PC-9 (cell line): Measurements from ENCODE around the gene RGS7. TPM values are rescaled to one million over a fixed set of nuclear protein-coding genes. Genes with fewer than 3 reads are reported as not detected.
"Not testable (repeated sequence)": the region's sequence is repeated elsewhere in the genome, so short reads cannot be mapped to it uniquely, and the experiment has no call there.

ENCODE experiments used
- BruUV-seq: library from RNA; stranded (reverse); fragments of 400-500 nt; replicated peaks from 2 replicates; lab custom pipeline; 2021; lab: Mats Ljungman, UMichigan
- CTCF ChIA-PET: fragments of 300-600 bp; sonication (Branson Sonifier 250); formaldehyde crosslinking; loops from one replicate; lab custom pipeline; 2022; ENCODE audit warnings: antibody characterized with exemption; lab: Charles Lee
- POLR2A ChIA-PET: fragments of 300-600 bp; sonication (Branson Sonifier 250); formaldehyde crosslinking; loops from one replicate; lab custom pipeline; 2022; ENCODE audit warnings: antibody characterized with exemption; ENCODE audit not compliant: unreplicated experiment; lab: Charles Lee
- DNase-seq, 2 experiments: peaks; one replicate each; pipeline versions ENCODE4 v3.0.0 to v3.0.0-alpha.2; 2015 to 2022; ENCODE audit warnings: mixed read lengths in 1 of 2
- H2AFZ ChIP-seq: fragments of 200-600 bp; sonication (generic); 2 replicates; pipeline ENCODE4 v1.8.1; 2017; ENCODE audit warnings: antibody characterized with exemption
- H3F3A ChIP-seq: fragments of 200-600 bp; sonication (generic); 2 replicates; pipeline ENCODE4 v1.8.1; 2017; ENCODE audit warnings: antibody characterized with exemption, mild to moderate bottlenecking, low read depth; ENCODE audit not compliant: insufficient read depth
- H3K27ac ChIP-seq: fragments of 200-600 bp; sonication (generic); 2 replicates; pipeline ENCODE4 v1.6.1; 2016; ENCODE audit warnings: mixed run types
- H3K27me3 ChIP-seq: fragments of 200-600 bp; sonication (generic); 2 replicates; pipeline ENCODE4 v1.6.1; 2016; ENCODE audit warnings: low read depth, mixed run types; ENCODE audit not compliant: insufficient read depth
- H3K36me3 ChIP-seq: fragments of 200-600 bp; sonication (generic); 2 replicates; pipeline ENCODE4 v1.6.1; 2016; ENCODE audit warnings: low read depth, mixed run types
- H3K4me1 ChIP-seq: fragments of 200-600 bp; sonication (generic); replicated peaks from 2 replicates; pipeline ENCODE4 v1.6.1; 2016; ENCODE audit warnings: mixed run types; ENCODE audit not compliant: insufficient read depth
- H3K4me2 ChIP-seq: fragments of 200-600 bp; sonication (generic); 2 replicates; pipeline ENCODE4 v1.6.1; 2017; ENCODE audit warnings: mixed run types
- H3K4me3 ChIP-seq: fragments of 200-600 bp; sonication (generic); 2 replicates; pipeline ENCODE4 v1.6.1; 2016; ENCODE audit warnings: mixed run types
- H3K79me2 ChIP-seq: fragments of 200-600 bp; sonication (generic); 2 replicates; pipeline ENCODE4 v1.6.1; 2017; ENCODE audit warnings: low read depth, mixed run types
- H3K9me2 ChIP-seq: fragments of 200-600 bp; sonication (generic); 2 replicates; pipeline ENCODE4 v1.8.1; 2017; ENCODE audit warnings: mild to moderate bottlenecking; ENCODE audit not compliant: insufficient read depth
- H3K9me3 ChIP-seq: fragments of 200-600 bp; sonication (generic); 2 replicates; pipeline ENCODE4 v1.8.1; 2016; ENCODE audit warnings: low read depth; ENCODE audit not compliant: insufficient read depth
- H4K20me1 ChIP-seq: fragments of 200-600 bp; sonication (generic); 2 replicates; pipeline ENCODE4 v1.8.1; 2017; ENCODE audit not compliant: insufficient read depth
- CTCF ChIP-seq: fragments of 200-600 bp; sonication (generic); conservative IDR thresholded peaks from 2 replicates; pipeline ENCODE4 v1.6.1; 2017; ENCODE audit warnings: mixed run types, antibody characterized with exemption, mild to moderate bottlenecking, moderate library complexity
- EZH2 ChIP-seq: fragments of 200-600 bp; sonication (generic); IDR thresholded peaks from 2 replicates; pipeline ENCODE4 v1.8.0; 2017; ENCODE audit warnings: antibody characterized with exemption, low read depth
- intact Hi-C: fragments of 100-400 bp; cut with micrococcal nuclease; formaldehyde crosslinking; loops from one replicate; pipeline ENCODE4 v1.10.0; 2022; ENCODE audit not compliant: unreplicated experiment
- total RNA-seq: library from RNA; stranded (reverse); gene quantifications from 2 replicates; pipeline ENCODE4 v1.2.3, GENCODE V29; 2021

Gene RGS7
- total RNA-seq, 1 experiment from 2014 or later = 5.8 TPM

- Histone ChIP-seq H3K9me3 (no peaks in the 10 kb centered on the region), H3K4me2 (0 out of 2 replicates have a peak overlapping the region, but pooled peaks have one; percentile 22), H3K36me3 (no peaks in the 10 kb centered on the region), H3K9me2 (no peaks in the 10 kb centered on the region), H2AFZ (0 out of 2 replicates have a peak overlapping the region, but pooled peaks have one; percentile 4), H3K4me1 (no peaks in the 10 kb centered on the region), H3K27me3 (peaks cover 8% of the 10 kb centered on the region; the same call in 1 of the 2 replicates), H3F3A (no peaks in the 10 kb centered on the region), H3K79me2 (no peaks in the 10 kb centered on the region), H3K27ac (no peak overlapping the region), H4K20me1 (no peaks in the 10 kb centered on the region), H3K4me3 (no peak overlapping the region)
- no TSS peak for BruUV-seq
- intact Hi-C loops = no loop called here
- POLR2A ChIA-PET = no interaction called here
- CTCF ChIA-PET = no interaction called here
- TF ChIP-seq CTCF = no peak
- no peak for TF ChIP-seq EZH2
- no peak for DNase-seq
These were observed 447.1 kb downstream of the RGS7 start for GRCh38 chr1:240909701-240910457.

DNA sequence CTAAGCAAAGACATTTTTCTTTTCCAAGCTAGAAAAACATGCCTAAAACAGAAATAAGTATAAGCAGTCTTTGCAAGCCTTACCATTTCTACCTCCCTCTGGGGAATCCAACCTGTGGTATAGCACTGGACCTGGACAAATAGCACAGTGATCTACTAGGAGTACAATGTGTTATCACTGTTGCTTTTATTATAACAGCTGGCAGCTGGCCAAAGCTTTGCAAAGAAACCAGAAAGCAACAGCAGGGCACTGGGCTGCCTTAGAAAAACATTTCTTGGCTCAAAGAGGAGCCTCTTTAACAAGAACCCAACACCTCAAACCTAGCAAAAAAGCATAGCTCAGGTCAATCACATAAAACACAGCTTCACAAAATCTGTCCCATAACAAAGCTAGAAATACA lies 450.5 kb downstream of the RGS7 start:
- H3K27me3 ChIP-seq = peaks cover 6% of the 10 kb centered on the region; the same call in 1 of the 2 replicates
- no peaks in the 10 kb centered on the region for H4K20me1 ChIP-seq
- no TSS peak for BruUV-seq
- no peaks in the 10 kb centered on the region for H3K9me3 ChIP-seq
- no peaks in the 10 kb centered on the region for H3K79me2 ChIP-seq
- H3K4me2 ChIP-seq = no peak overlapping the region
- intact Hi-C loops = no loop called here
- DNase-seq = no peak
- no peak overlapping the region for H3K27ac ChIP-seq
- H3K36me3 ChIP-seq = no peaks in the 10 kb centered on the region
- no peak for TF ChIP-seq CTCF
- TF ChIP-seq EZH2 = no peak
- ChIA-PET CTCF (no interaction called here), POLR2A (no interaction called here)
- no peaks in the 10 kb centered on the region for H3F3A ChIP-seq
- no peaks in the 10 kb centered on the region for H3K4me1 ChIP-seq
- H3K4me3 ChIP-seq = no peak overlapping the region
- H2AFZ ChIP-seq = no peak overlapping the region
- H3K9me2 ChIP-seq = no peaks in the 10 kb centered on the region

DNA sequence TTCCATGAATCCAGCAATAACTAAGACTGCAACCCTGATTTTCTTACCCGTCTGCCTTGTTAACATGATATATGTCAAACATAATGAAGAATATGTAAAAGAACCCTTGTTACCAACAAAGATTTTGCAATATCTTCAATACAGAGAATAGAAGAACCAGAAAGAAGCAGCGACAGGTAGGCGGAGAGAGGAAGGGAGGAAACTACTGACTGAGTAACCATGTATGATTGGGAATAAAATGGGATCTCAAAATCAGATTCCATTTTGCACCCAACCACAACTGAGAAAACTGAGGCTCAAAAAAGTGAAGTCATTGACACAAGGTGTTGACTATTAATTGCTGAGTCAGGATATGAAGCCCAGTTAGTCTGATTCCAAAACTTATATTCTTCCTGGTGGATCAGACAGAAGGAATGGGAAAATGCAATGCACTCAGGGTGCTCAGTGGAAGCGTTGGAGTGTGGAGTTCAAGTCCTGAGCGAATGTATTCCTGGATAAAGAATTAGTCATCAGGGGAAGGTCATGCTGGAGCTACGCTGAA lies 451.7 kb downstream of the RGS7 start:
- BruUV-seq = no TSS peak
- Histone ChIP-seq H2AFZ (no peak overlapping the region), H3K4me2 (no peak overlapping the region), H3K9me2 (no peaks in the 10 kb centered on the region), H3F3A (no peaks in the 10 kb centered on the region), H3K4me1 (no peaks in the 10 kb centered on the region), H4K20me1 (no peaks in the 10 kb centered on the region), H3K9me3 (no peaks in the 10 kb centered on the region), H3K27ac (no peak overlapping the region), H3K79me2 (no peaks in the 10 kb centered on the region), H3K4me3 (no peak overlapping the region), H3K27me3 (no peaks in the 10 kb centered on the region), H3K36me3 (no peaks in the 10 kb centered on the region)
- CTCF ChIA-PET = no interaction called here
- POLR2A ChIA-PET = no interaction called here
- no peak for DNase-seq
- intact Hi-C loops = no loop called here
- TF ChIP-seq EZH2 = no peak
- no peak for TF ChIP-seq CTCF

DNA sequence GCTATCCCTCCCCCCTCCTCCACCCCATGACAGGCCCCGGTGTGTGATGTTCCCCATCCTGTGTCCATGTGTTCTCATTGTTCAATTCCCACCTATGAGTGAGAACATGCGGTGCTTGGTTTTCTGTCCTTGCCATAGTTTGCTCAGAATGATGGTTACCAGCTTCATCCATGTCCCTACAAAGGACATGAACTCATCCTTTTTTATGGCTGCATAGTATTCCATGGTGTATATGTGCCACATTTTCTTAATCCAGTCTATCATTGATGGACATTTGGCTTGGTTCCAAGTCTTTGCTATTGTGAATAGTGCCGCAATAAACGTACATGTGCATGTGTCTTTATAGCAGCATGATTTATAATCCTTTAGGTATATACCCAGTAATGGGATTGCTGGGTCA lies 461.6 kb downstream of the RGS7 start:
- POLR2A ChIA-PET, H3K79me2 ChIP-seq, H3K27ac ChIP-seq, CTCF ChIA-PET, H3K27me3 ChIP-seq, H3K9me2 ChIP-seq, H3K4me3 ChIP-seq, H3F3A ChIP-seq, H3K36me3 ChIP-seq, H4K20me1 ChIP-seq, H2AFZ ChIP-seq, DNase-seq, intact Hi-C loops, H3K4me2 ChIP-seq, BruUV-seq, H3K9me3 ChIP-seq, H3K4me1 ChIP-seq: not testable (repeated sequence)
